ENCODE data around the gene PDP2. TPM values are rescaled to one million over a fixed set of nuclear protein-coding genes. Genes with fewer than 3 reads are reported as not detected.

PDP2 gene
- total RNA-seq, 1 experiment from 2014 or later, result 23.1 TPM

GRCh38 chr16:66932076-66932475 lies 51.8 kb downstream of the PDP2 start:
- H2BK120ac ChIP-seq (ENCODE audit: low read depth, low read length, poor library complexity, severe bottlenecking), result no peak overlapping the region
- H3K4ac ChIP-seq (ENCODE audit: low read depth, low read length), result no peak overlapping the region
- H3K9me3 Mint-ChIP-seq, result no peaks in the 10 kb centered on the region
- TF ChIP-seq CTCF (conservative IDR thresholded peaks at IDR 0.05), result no peak
- no peak overlapping the region for H3K56ac ChIP-seq (ENCODE audit: insufficient read length, low read depth, low read length)
- no CpG with 5 or more reads among the region's 4 CpGs for WGBS (ENCODE audit: extremely low coverage, insufficient read length, low lambda C conversion rate)
- no peak for DNase-seq
- H3K4me3 Mint-ChIP-seq, result peak overlapping the region; percentile 96 to 97; a peak in 4 of 5 replicates
- no peaks in the 10 kb centered on the region for H3K79me2 ChIP-seq (ENCODE audit: insufficient read depth, low read length)
- H3K4me1 Mint-ChIP-seq, result peaks cover 24 to 34% of the 10 kb centered on the region in 2 experiments
- no peak overlapping the region for H3K23ac ChIP-seq (ENCODE audit: insufficient read length, low read depth, low read length)
- H3K27me3 Mint-ChIP-seq (ENCODE audit: low read depth), result peaks cover 14% of the 10 kb centered on the region
- no peak overlapping the region for H4K91ac ChIP-seq (ENCODE audit: insufficient read length, low read depth, low read length)
- H3K27me3 ChIP-seq (ENCODE audit: insufficient read depth, low read length), result no peaks in the 10 kb centered on the region
- no peak overlapping the region for H3K9ac ChIP-seq (ENCODE audit: extremely low read depth, insufficient read length, low read length)
- no peaks in the 10 kb centered on the region for H3K4me1 ChIP-seq (ENCODE audit: insufficient read depth, low read length)
- no peak overlapping the region for H2BK15ac ChIP-seq (ENCODE audit: low read depth, low read length)
- H3K27ac ChIP-seq (ENCODE audit: insufficient read length, low read depth, low read length), result no peak overlapping the region
- H3K27ac Mint-ChIP-seq, result no peak overlapping the region
- H3K79me1 ChIP-seq (ENCODE audit: insufficient read depth, low read depth, low read length, poor library complexity, severe bottlenecking), result no peaks in the 10 kb centered on the region
- peaks cover 16% of the 10 kb centered on the region for H3K23me2 ChIP-seq (ENCODE audit: insufficient read length, low read depth, low read length, poor library complexity, severe bottlenecking)
- no peak overlapping the region for H2BK12ac ChIP-seq (ENCODE audit: insufficient read length, low read depth, low read length)
- no peak overlapping the region for H3K18ac ChIP-seq (ENCODE audit: insufficient read length, low read depth, low read length)
- no peak overlapping the region for H3T11ph ChIP-seq (ENCODE audit: low read length)
- H3K36me3 Mint-ChIP-seq (ENCODE audit: insufficient read depth in 1 of 3, low read depth in 3 of 3), result peaks cover 5 to 15% (median 6%) of the 10 kb centered on the region in 3 experiments
- H3K14ac ChIP-seq (ENCODE audit: insufficient read depth, low read length), result no peak overlapping the region
- H3K4me2 ChIP-seq (ENCODE audit: insufficient read depth, insufficient read length, low read length), result no peak overlapping the region
- no peak overlapping the region for H2AK5ac ChIP-seq (ENCODE audit: insufficient read length, low read length)
- no peaks in the 10 kb centered on the region for H4K20me1 ChIP-seq (ENCODE audit: control insufficient read depth, insufficient read depth, insufficient read length)
- no peak overlapping the region for H4K5ac ChIP-seq (ENCODE audit: insufficient read length, low read depth, low read length)
- H2BK5ac ChIP-seq (ENCODE audit: insufficient read length, low read length), result no peak overlapping the region
- no peak overlapping the region for H4K8ac ChIP-seq (replicated peaks; ENCODE audit: insufficient read length, low read depth, low read length)
- H2AFZ ChIP-seq (ENCODE audit: low read length), result no peak overlapping the region
- H2BK20ac ChIP-seq (ENCODE audit: low read depth, low read length, poor library complexity, severe bottlenecking), result no peak overlapping the region
- no peaks in the 10 kb centered on the region for H3K9me3 ChIP-seq (ENCODE audit: control insufficient read depth, low read depth, low read length)
